Natural killer cell (primary cell): ENCODE measurements around the gene SCAF11. TPM values are rescaled to one million over a fixed set of nuclear protein-coding genes. Genes with fewer than 3 reads are reported as not detected.
A peak's percentile ranks its signal among the peaks of the same experiment; 100 is the strongest.

Experiments used
- ATAC-seq, 3 donors: fragments of 150-1000 bp in 2 of 3; fragments of 200-7000 bp in 1 of 3; cut with Tn5 transposase; 1 replicate in 1 of 3; 2 replicates in 2 of 3; pipeline ENCODE4 v1.10.0; 2021; ENCODE audit warnings: mild to moderate bottlenecking in 2 of 3, moderate library complexity in 2 of 3
- DNase-seq, 2 donors: peaks; one replicate each; pipeline versions ENCODE4 v3.0.0 to v3.0.0-alpha.2; 2013 to 2021; ENCODE audit warnings: mixed read lengths in 1 of 2
- H3K27ac ChIP-seq: one replicate; pipeline ENCODE4 v1.5.1; 2013; ENCODE audit warnings: mild to moderate bottlenecking, low read length
- H3K27me3 ChIP-seq: one replicate; pipeline ENCODE4 v1.6.1; 2013; ENCODE audit warnings: low read length; ENCODE audit not compliant: control insufficient read depth, insufficient read depth
- H3K36me3 ChIP-seq: one replicate; pipeline ENCODE4 v1.6.1; 2013; ENCODE audit warnings: low read length; ENCODE audit not compliant: control insufficient read depth, insufficient read depth
- H3K4me1 ChIP-seq: one replicate; pipeline ENCODE4 v1.6.1; 2013; ENCODE audit warnings: low read length; ENCODE audit not compliant: control insufficient read depth, insufficient read depth
- H3K4me3 ChIP-seq: one replicate; pipeline ENCODE4 v1.5.1; 2013; ENCODE audit warnings: low read length
- H3K9me3 ChIP-seq: one replicate; pipeline ENCODE4 v1.6.1; 2013; ENCODE audit warnings: low read length; ENCODE audit not compliant: control insufficient read depth, insufficient read depth
- H3K27ac Mint-ChIP-seq, 2 donors: one replicate each; pipeline ENCODE4 v1.8.0; 2022; ENCODE audit warnings: mild to moderate bottlenecking in 2 of 2, mixed read lengths in 2 of 2, moderate library complexity in 1 of 2
- H3K27me3 Mint-ChIP-seq, 2 donors: one replicate each; pipeline ENCODE4 v1.8.0; 2022; ENCODE audit warnings: low read depth in 2 of 2, mixed read lengths in 2 of 2
- H3K36me3 Mint-ChIP-seq: one replicate; pipeline ENCODE4 v1.8.0; 2022; ENCODE audit warnings: mixed read lengths
- H3K4me1 Mint-ChIP-seq, 2 donors: one replicate each; pipeline ENCODE4 v1.8.0; 2022; ENCODE audit warnings: mixed read lengths in 2 of 2
- H3K4me3 Mint-ChIP-seq: one replicate; pipeline ENCODE4 v1.8.0; 2022; ENCODE audit warnings: mild to moderate bottlenecking, moderate library complexity, mixed read lengths
- H3K9me3 Mint-ChIP-seq, 2 donors: one replicate each; pipeline ENCODE4 v1.8.0; 2022; ENCODE audit warnings: mixed read lengths in 2 of 2
- CTCF ChIP-seq: fragments of 200-600 bp; IDR thresholded peaks from one replicate; pipeline ENCODE4 v1.8.0; 2022; ENCODE audit warnings: antibody characterized with exemption
- WGBS: methylation state at CpG from one replicate; pipeline ENCODE4 v1.1.7; 2013; ENCODE audit warnings: missing lambda C conversion rate; ENCODE audit not compliant: insufficient coverage; 5-methylcytosine and 5-hydroxymethylcytosine counted together
- intact Hi-C: fragments of 100-400 bp; cut with micrococcal nuclease; formaldehyde crosslinking; loops from one replicate; pipeline ENCODE4 v1.14.2; 2022
- total RNA-seq, 4 donors: library from RNA; stranded (reverse); fragments of 120-200 nt in 1 of 4; gene quantifications; one replicate each; pipeline versions ENCODE4 v1.2.3 to v1.2.4, GENCODE V29; 2013 to 2022

The SCAF11 gene
- total RNA-seq, 3 donors from 2014 or later (not counting 1 experiment from before 2014, with no cell fraction given) = 208 to 232 (median 220) TPM

DNA sequence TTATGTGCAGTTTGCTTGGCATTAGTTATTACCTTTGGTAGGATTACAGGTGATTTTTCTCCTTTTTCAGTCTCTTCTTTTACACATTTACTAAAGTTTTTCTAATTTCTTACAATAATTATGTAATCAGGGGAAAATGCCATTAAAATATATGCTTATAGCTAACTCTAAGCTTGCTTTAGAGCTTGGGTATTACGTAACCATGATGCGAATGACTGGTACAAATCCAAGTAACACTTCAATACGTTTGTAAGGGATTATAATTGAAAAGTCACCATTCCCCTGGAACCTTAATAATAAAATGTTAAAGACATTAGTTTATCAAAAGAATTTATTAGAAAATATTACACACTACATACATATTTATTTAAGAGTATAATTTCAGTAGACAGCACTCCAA lies 71.6 kb downstream of the SCAF11 start:
- Mint-ChIP-seq H3K27ac (no peak overlapping the region), H3K27me3 (no peaks in the 10 kb centered on the region), H3K4me3 (no peak overlapping the region), H3K4me1 (peaks cover 0 to 7% of the 10 kb centered on the region in 2 donors), H3K36me3 (peaks cover 11% of the 10 kb centered on the region), H3K9me3 (no peaks in the 10 kb centered on the region)
- ATAC-seq = no peak
- no peak overlapping the region for H3K27ac ChIP-seq
- H3K4me3 ChIP-seq = no peak overlapping the region
- no peak for DNase-seq
- no peaks in the 10 kb centered on the region for H3K4me1 ChIP-seq
- no peaks in the 10 kb centered on the region for H3K27me3 ChIP-seq
- intact Hi-C loops = no loop called here
- H3K9me3 ChIP-seq = no peaks in the 10 kb centered on the region
- no CpG with 5 or more reads among the region's 3 CpGs for WGBS
- peaks cover 38% of the 10 kb centered on the region for H3K36me3 ChIP-seq
- no peak for TF ChIP-seq CTCF

GRCh38 chr12:45915405-45915804 lies 75.0 kb downstream of the SCAF11 start:
- Mint-ChIP-seq H3K27ac (peak overlapping the region; percentile 8 to 43), H3K9me3 (no peaks in the 10 kb centered on the region), H3K27me3 (no peaks in the 10 kb centered on the region), H3K4me1 (peaks cover 6 to 7% of the 10 kb centered on the region in 2 donors), H3K36me3 (no peaks in the 10 kb centered on the region), H3K4me3 (no peak overlapping the region)
- no peaks in the 10 kb centered on the region for H3K4me1 ChIP-seq
- H3K4me3 ChIP-seq = no peak overlapping the region
- TF ChIP-seq CTCF = no peak
- H3K27me3 ChIP-seq = no peaks in the 10 kb centered on the region
- DNase-seq (no peak), ATAC-seq (no peak)
- intact Hi-C loops = no loop called here
- no peak overlapping the region for H3K27ac ChIP-seq
- H3K36me3 ChIP-seq = peaks cover 13% of the 10 kb centered on the region
- no peaks in the 10 kb centered on the region for H3K9me3 ChIP-seq
- 92% methylated on average over 2 of the region's 2 CpGs for WGBS

DNA sequence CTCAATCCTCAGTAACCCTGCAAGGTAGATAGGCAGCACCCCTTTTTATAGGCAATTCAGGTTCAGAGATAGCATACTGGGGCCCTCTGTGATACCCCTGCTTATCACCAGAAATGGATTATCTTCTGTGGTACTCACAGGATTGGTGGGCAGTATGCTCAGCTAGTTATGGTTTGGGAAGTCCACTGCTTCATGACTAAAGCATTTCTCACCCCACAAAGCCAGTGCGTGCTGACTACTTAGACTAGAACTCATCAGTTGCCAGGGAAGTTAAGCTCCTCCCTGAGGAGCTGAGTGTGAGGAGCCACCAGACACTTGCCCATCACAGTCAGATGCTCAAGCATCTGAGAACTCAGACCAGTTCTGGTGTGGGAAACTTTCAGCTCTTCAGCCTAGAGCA lies 76.3 kb downstream of the SCAF11 start:
- peak overlapping the region in 1 of 2 donors; percentile 18 for H3K27ac Mint-ChIP-seq
- H3K4me1 Mint-ChIP-seq = peaks cover 6 to 7% of the 10 kb centered on the region in 2 donors
- no peak overlapping the region for H3K4me3 ChIP-seq
- H3K36me3 ChIP-seq = peaks cover 11% of the 10 kb centered on the region
- H3K9me3 ChIP-seq = no peaks in the 10 kb centered on the region
- intact Hi-C loops = no loop called here
- no peak for DNase-seq
- no peaks in the 10 kb centered on the region for H3K4me1 ChIP-seq
- no peak overlapping the region for H3K27ac ChIP-seq
- ATAC-seq = peak; percentile 24 to 82 (median 61)
- no peaks in the 10 kb centered on the region for H3K27me3 ChIP-seq
- no peak for TF ChIP-seq CTCF
- 54% methylated on average over 1 of the region's 1 CpG for WGBS
- H3K27me3 Mint-ChIP-seq = no peaks in the 10 kb centered on the region
- H3K36me3 Mint-ChIP-seq = no peaks in the 10 kb centered on the region
- H3K4me3 Mint-ChIP-seq = no peak overlapping the region
- H3K9me3 Mint-ChIP-seq = no peaks in the 10 kb centered on the region

DNA sequence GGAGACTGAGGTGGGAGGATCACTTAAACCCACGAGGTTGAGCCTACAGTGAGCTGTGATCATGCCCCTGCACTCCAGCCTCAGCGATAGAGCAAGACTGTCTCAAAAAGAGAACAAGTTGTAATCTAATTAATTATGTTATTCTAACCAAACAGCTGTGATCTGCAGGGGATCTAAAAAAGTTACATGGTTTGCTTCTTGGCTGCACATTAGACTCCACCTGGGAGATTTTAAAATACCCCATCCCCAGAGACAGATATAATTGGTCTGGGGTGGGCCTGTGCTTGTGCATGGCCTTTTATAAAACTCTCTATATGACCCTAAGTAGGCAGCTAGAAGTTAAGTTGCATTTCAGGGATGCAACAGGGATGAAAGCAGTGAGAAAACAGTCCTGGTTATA lies 76.7 kb downstream of the SCAF11 start:
- DNase-seq = no peak
- no peaks in the 10 kb centered on the region for H3K36me3 Mint-ChIP-seq
- H3K27me3 Mint-ChIP-seq = no peaks in the 10 kb centered on the region

More for the DNA sequence above, 76.7 kb downstream of the SCAF11 start:
- Histone ChIP-seq H3K36me3 (peaks cover 12% of the 10 kb centered on the region), H3K27me3 (no peaks in the 10 kb centered on the region), H3K4me1 (no peaks in the 10 kb centered on the region), H3K4me3 (no peak overlapping the region), H3K9me3 (no peaks in the 10 kb centered on the region), H3K27ac (no peak overlapping the region)
- intact Hi-C loops = no loop called here
- no peak overlapping the region for H3K4me3 Mint-ChIP-seq
- WGBS = 62% methylated on average over 1 of the region's 2 CpGs
- peaks cover 6 to 7% of the 10 kb centered on the region in 2 donors for H3K4me1 Mint-ChIP-seq
- H3K9me3 Mint-ChIP-seq = no peaks in the 10 kb centered on the region
- no peak for TF ChIP-seq CTCF
- no peak for ATAC-seq
- no peak overlapping the region for H3K27ac Mint-ChIP-seq
